Suprapubic skin (tissue), 4 donors: ENCODE measurements around the gene ZNF175. TPM values are rescaled to one million over a fixed set of nuclear protein-coding genes. Genes with fewer than 3 reads are reported as not detected.

Source experiments
- DNase-seq, 2 donors: peaks; one replicate each; pipeline ENCODE4 v3.0.0-alpha.2; 2019; ENCODE audit warnings: low spot score in 2 of 2
- H3K27ac ChIP-seq: fragments of 200-600 bp; sonication (generic); one replicate; pipeline ENCODE4 v1.5.1; 2019
- H3K27me3 ChIP-seq: fragments of 200-600 bp; sonication (generic); one replicate; pipeline ENCODE4 v1.5.1; 2019
- H3K36me3 ChIP-seq: fragments of 200-600 bp; sonication (generic); one replicate; pipeline ENCODE4 v1.5.1; 2019
- H3K4me1 ChIP-seq: fragments of 200-600 bp; sonication (generic); one replicate; pipeline ENCODE4 v1.5.1; 2019
- H3K4me3 ChIP-seq: fragments of 200-600 bp; sonication (generic); one replicate; pipeline ENCODE4 v1.5.1; 2019; ENCODE audit warnings: mild to moderate bottlenecking
- H3K9me3 ChIP-seq: fragments of 200-600 bp; sonication (generic); one replicate; pipeline ENCODE4 v1.5.1; 2019
- CTCF ChIP-seq, 2 donors: fragments of 200-600 bp in 1 of 2; fragments of 450-650 bp in 1 of 2; sonication (generic) in 1 of 2; IDR thresholded peaks; one replicate each; pipeline ENCODE4 v1.5.1; 2016 to 2019; ENCODE audit warnings: antibody characterized with exemption in 2 of 2, mild to moderate bottlenecking in 1 of 2, moderate library complexity in 1 of 2
- EP300 ChIP-seq: sonication (generic); formaldehyde crosslinking; IDR thresholded peaks from one replicate; pipeline ENCODE4 v1.6.1; 2017; ENCODE audit warnings: antibody characterized with exemption
- POLR2A ChIP-seq, 2 donors: fragments of 450-650 bp; IDR thresholded peaks; one replicate each; pipeline ENCODE4 v1.6.1; 2017; ENCODE audit warnings: antibody characterized with exemption in 2 of 2, mild to moderate bottlenecking in 2 of 2, moderate library complexity in 2 of 2
- POLR2AphosphoS5 ChIP-seq, 3 donors: sonication (generic); formaldehyde crosslinking; IDR thresholded peaks; one replicate each; pipeline ENCODE4 v1.6.1; 2017; ENCODE audit warnings: antibody characterized with exemption in 3 of 3
- WGBS: methylation state at CpG from one replicate; pipeline ENCODE4 v1.1.5; 2018; 5-methylcytosine and 5-hydroxymethylcytosine counted together
- total RNA-seq, 4 donors: library from RNA; depleted of rRNA; stranded (reverse); fragments of >200 nt; gene quantifications; one replicate each; pipeline ENCODE4 v1.1.0, GENCODE V29; 2016

ZNF175 gene
- total RNA-seq, 4 donors from 2014 or later = 2.0 to 12.1 (median 5.1) TPM

- WGBS = 9% methylated on average over 6 of the region's 6 CpGs
- no peaks in the 10 kb centered on the region for H3K36me3 ChIP-seq
- H3K27ac ChIP-seq = no peak overlapping the region
- peak overlapping the region; percentile 67 for H3K4me3 ChIP-seq
- TF ChIP-seq POLR2A (IDR thresholded peaks at IDR 0.05) (no peak), EP300 (no peak), POLR2AphosphoS5 (IDR thresholded peaks at IDR 0.05) (no peak), CTCF (IDR thresholded peaks at IDR 0.05) (no peak)
- peaks cover 14% of the 10 kb centered on the region for H3K4me1 ChIP-seq
- no peaks in the 10 kb centered on the region for H3K9me3 ChIP-seq
- H3K27me3 ChIP-seq = peaks cover 22% of the 10 kb centered on the region
- DNase-seq = no peak
Observed at GRCh38 chr19:51594774-51595109, 23.7 kb downstream of the ZNF175 start.

GRCh38 chr19:51595190-51596175 lies 24.4 kb downstream of the ZNF175 start:
- peaks cover 14% of the 10 kb centered on the region for H3K4me1 ChIP-seq
- H3K27ac ChIP-seq = no peak overlapping the region
- no peaks in the 10 kb centered on the region for H3K9me3 ChIP-seq
- DNase-seq = no peak
- no peak overlapping the region for H3K4me3 ChIP-seq
- no peaks in the 10 kb centered on the region for H3K36me3 ChIP-seq
- peaks cover 29% of the 10 kb centered on the region for H3K27me3 ChIP-seq
- TF ChIP-seq CTCF (IDR thresholded peaks at IDR 0.05) (no peak), POLR2AphosphoS5 (IDR thresholded peaks at IDR 0.05) (no peak)
- 78% methylated on average over 8 of the region's 8 CpGs for WGBS

- Histone ChIP-seq H3K9me3 (no peaks in the 10 kb centered on the region), H3K36me3 (no peaks in the 10 kb centered on the region), H3K4me1 (peaks cover 12% of the 10 kb centered on the region), H3K4me3 (no peak overlapping the region), H3K27me3 (peaks cover 46% of the 10 kb centered on the region), H3K27ac (no peak overlapping the region)
- 90% methylated on average over 14 of the region's 31 CpGs for WGBS
- DNase-seq = no peak
- TF ChIP-seq CTCF (IDR thresholded peaks at IDR 0.05) (no peak), POLR2AphosphoS5 (IDR thresholded peaks at IDR 0.05) (no peak), EP300 (no peak), POLR2A (IDR thresholded peaks at IDR 0.05) (no peak)
Observed at GRCh38 chr19:51598159-51598915, 27.3 kb downstream of the ZNF175 start.

GRCh38 chr19:51599084-51599483 lies 28.0 kb downstream of the ZNF175 start:
- H3K36me3 ChIP-seq = no peaks in the 10 kb centered on the region
- peaks cover 46% of the 10 kb centered on the region for H3K27me3 ChIP-seq
- no peak for DNase-seq
- H3K4me1 ChIP-seq = peaks cover 5% of the 10 kb centered on the region
- no peak overlapping the region for H3K27ac ChIP-seq
- no peak for TF ChIP-seq EP300
- no peak overlapping the region for H3K4me3 ChIP-seq
- 96% methylated on average over 10 of the region's 10 CpGs for WGBS
- H3K9me3 ChIP-seq = no peaks in the 10 kb centered on the region

GRCh38 chr19:51600940-51601580 lies 30.0 kb downstream of the ZNF175 start:
- Histone ChIP-seq H3K27ac (no peak overlapping the region), H3K36me3 (no peaks in the 10 kb centered on the region), H3K4me3 (no peak overlapping the region), H3K4me1 (no peaks in the 10 kb centered on the region), H3K27me3 (peaks cover 46% of the 10 kb centered on the region), H3K9me3 (no peaks in the 10 kb centered on the region)
- 24% methylated on average over 22 of the region's 59 CpGs for WGBS
- TF ChIP-seq POLR2A (IDR thresholded peaks at IDR 0.05) = no peak
- TF ChIP-seq CTCF (IDR thresholded peaks at IDR 0.05) = no peak
- no peak for TF ChIP-seq POLR2AphosphoS5 (IDR thresholded peaks at IDR 0.05)
- TF ChIP-seq EP300 = no peak
- DNase-seq = no peak
